NCI-H146 (cell line): ENCODE data around the gene B3GLCT.

Experiments
- DNase-seq: peaks from one replicate; lab custom pipeline; 2025; lab: John Stamatoyannopoulos, UW

The B3GLCT gene

GRCh38 chr13:31350560-31350959 lies 150.8 kb downstream of the B3GLCT start:
- no peak for DNase-seq

GRCh38 chr13:31351376-31351775 lies 151.6 kb downstream of the B3GLCT start:
- no peak for DNase-seq

- no peak for DNase-seq
Observed at GRCh38 chr13:31352467-31352866, 152.7 kb downstream of the B3GLCT start.

- no peak for DNase-seq
Observed at GRCh38 chr13:31355001-31355400, 155.2 kb downstream of the B3GLCT start.

- DNase-seq: no peak
Observed at GRCh38 chr13:31356991-31357390, 157.2 kb downstream of the B3GLCT start.

GRCh38 chr13:31357581-31357980 lies 157.8 kb downstream of the B3GLCT start:
- no peak for DNase-seq

GRCh38 chr13:31361673-31362072 lies 161.9 kb downstream of the B3GLCT start:
- DNase-seq: no peak

GRCh38 chr13:31365630-31366029 lies 165.9 kb downstream of the B3GLCT start:
- DNase-seq: no peak

GRCh38 chr13:31367410-31367809 lies 167.6 kb downstream of the B3GLCT start:
- no peak for DNase-seq

GRCh38 chr13:31369213-31369612 lies 169.4 kb downstream of the B3GLCT start:
- no peak for DNase-seq

- DNase-seq: no peak
Observed at GRCh38 chr13:31372454-31372853, 172.7 kb downstream of the B3GLCT start.

GRCh38 chr13:31374682-31375081 lies 174.9 kb downstream of the B3GLCT start:
- no peak for DNase-seq

- no peak for DNase-seq
Observed at GRCh38 chr13:31377946-31378345, 178.2 kb downstream of the B3GLCT start.

GRCh38 chr13:31380715-31381114 lies 180.9 kb downstream of the B3GLCT start:
- DNase-seq: no peak
